ENCODE data around the gene SIK2.

SIK2 gene

DNA sequence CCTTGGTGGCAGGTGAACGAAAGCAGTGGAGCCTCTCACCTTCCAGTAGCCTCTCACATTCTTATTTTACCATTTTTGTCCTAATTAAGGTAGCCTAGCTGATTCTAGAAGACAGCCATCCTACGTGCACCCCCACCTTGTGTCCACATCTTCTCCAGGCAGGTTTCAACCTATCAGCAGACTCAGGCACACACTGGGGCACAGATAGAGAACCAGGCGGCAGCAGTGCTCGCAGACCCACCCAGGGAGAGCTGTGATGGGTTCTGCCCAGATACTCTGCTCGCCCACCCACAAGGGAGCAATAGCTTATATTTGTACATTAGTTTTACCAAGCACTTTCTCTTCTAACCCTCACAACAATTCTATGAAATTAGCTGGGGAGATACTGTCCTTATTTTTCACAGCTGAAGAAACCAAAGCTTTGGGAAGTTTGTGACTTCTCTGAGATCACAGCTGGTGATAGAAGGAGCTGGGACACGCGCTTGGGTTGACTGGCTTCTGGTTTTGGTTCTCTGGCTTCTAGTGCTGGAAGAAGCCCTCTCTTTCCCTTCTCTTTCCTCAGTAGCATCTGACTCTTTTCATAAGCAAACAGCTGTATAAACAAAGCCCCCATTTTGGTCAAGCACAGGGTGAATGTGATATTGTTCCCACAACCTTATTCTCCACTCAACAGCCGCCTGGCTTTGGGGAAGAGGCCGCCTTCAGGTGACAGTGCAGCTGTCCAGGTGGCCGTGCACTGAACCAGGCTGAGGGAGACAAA, 127.0 kb downstream of the SIK2 start:
- DNase-seq: peak in 2 of 51 donors; percentile 15 to 66

DNA sequence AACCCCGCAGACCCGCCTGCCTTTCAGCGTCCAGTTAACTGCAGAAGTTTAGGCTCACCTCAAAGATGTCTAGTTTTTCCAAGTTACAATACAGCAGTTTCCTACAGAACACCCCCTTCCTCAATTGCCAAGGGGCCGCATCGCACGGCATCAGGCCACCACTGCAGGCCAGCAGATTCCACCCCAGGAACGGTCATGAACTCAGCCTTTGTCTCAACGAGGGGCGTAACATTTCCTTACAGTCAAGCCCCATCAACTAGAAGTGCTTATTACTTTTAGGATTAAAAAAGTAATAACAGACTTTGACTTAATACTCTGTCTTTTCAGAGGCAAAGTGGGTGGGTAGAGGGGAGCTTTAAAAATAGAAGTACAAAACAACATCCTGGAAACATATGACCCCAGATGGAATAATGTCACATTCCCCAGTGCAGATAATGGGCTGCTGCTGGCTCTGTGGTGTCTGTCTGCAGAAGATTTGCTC, 127.6 kb downstream of the SIK2 start:
- DNase-seq: peak in 2 of 51 donors; percentile 58 to 66

DNA sequence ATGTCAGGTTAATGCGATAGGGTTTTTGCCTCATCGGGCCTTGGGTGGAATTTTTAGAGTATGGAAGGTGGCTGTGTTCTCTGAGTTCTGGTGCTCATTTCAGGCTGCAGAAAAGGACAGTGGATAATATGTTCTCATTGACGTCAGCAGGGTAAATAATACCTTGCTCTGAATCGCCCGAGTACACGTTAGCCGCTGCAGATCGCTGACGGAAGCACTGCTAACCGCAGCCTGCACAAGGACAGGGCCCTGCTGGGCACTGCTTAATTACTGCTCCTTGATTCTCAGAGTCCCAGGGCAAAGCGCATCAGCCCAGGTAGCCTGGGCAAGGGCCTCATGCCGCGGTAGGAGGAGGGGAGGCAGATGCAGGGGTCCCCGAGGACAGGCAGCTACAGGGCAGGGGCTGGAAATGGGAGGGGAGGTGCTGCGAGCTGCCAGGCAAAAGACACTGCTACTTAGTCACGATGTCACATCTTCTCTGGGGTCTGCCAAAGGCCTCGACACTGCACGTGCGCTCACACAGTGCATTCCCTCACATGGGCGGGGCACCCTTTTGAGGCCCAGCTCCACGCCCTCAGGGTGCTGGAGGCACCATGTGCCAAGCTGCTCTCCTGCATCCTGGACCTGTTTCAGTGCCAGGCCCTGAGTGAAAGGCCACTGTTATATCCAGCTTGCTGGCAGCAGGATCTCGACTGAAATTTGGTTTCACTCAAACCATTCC, 128.8 kb downstream of the SIK2 start:
- peak in 20 of 51 donors; percentile 24 to 74 (median 46) for DNase-seq

DNA sequence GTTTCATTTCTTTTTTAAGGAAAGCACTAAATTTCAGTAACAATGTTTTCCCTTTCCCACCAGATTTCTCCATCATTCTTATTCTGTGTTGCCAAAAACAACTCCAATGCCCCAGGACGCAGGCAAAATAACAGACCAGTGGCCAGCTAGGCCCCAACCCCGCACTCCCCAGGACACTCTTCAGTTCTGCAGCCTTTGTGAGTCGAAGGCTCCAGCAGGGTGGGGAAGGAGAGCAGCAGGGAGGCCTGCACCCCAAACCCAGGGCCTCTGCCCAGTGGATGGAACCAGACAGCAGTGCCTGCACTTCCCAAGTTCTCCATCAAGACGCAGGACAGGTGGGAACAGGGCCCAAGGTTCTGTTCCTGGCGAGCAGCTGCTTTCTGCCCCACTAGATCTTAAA, 129.6 kb downstream of the SIK2 start:
- DNase-seq: peak in 2 of 51 donors; percentile 38 to 48

DNA sequence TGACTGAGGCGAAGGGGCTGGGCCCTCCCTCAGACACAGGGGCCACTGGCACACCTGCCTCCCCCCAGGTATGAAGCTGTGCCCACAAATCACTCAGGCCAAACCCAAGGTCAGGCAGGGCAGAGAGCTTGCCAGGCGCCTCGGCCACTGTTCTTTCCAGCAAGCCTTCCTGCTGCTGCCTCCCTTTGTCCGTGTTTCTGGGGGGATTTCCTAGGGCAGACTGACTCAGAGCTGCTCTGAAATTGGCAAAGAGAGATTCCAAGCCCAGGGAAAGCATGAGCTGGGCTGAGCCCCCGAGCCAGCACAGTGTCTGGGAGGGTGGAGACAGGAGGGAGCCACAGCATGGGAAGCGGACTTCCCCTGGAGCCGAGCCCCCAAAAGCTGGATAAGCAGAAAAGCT, 130.8 kb downstream of the SIK2 start:
- peak in 16 of 51 donors; percentile 21 to 70 (median 48) for DNase-seq

DNA sequence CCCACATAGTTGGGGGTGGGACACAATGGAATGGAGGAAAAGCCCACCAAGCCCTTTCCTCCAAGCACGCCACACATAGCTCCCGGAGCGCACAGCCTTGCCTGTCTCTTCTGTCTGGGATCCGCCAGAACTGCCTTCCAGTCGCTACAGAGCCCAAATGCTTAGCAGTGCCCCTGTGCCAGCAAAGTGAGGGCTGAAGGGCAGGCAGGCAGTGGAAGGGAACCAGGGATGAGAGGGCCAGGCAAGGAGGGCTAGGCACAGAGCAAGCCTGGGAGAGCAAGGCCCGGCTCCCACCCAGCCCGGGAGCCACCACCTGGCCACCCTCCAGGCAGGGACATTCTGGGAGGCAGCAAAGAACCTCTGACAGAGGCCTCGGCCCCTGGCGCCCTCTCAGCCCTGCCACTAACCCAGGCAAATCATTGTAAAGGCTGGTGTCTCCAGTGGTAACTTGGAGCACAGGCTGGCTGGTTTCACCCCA, 131.4 kb downstream of the SIK2 start:
- DNase-seq: peak in 16 of 51 donors; percentile 23 to 78 (median 46)

DNA sequence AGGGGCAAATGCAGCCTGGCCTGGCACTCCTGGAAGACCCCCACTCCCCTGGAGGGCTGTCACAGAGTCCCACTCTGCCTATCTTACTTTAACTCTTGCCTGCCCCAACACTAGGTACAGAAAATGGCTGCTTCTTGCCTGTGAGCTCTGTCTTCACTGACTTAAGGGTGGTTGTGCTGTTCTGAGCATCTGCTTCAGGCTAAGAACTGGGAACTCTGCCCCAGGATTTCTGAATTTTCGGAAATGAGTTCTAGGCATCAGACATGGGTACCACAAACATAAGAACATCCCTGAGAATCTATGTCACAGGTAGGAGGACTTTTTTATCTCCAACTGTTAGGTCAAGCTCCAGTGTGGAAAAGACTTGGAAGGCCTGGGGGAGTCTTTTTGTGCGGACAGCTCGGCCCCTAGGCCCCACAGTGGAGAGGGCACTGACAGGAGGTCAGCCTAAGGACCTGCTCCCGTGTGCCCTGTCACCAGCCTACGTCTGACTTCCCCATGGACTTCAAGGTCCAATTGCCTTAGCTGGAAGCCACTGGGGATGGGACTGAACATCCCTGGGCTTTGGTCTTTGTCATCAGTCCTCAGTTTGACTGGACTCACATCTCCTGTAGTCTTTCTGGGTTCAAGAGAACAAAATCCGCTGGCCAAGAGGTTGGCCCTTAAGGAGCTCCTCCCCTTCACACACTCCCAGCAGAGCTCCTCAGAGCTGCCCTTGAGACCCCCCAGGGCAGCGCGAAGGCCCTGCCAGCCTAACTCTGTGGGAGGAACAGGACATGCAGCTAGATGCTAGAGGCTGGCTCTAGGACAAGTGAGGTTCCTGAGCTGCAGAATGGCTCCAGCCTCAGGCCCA, 132.1 kb downstream of the SIK2 start:
- peak in 5 of 51 donors; percentile 50 to 79 (median 62) for DNase-seq

DNA sequence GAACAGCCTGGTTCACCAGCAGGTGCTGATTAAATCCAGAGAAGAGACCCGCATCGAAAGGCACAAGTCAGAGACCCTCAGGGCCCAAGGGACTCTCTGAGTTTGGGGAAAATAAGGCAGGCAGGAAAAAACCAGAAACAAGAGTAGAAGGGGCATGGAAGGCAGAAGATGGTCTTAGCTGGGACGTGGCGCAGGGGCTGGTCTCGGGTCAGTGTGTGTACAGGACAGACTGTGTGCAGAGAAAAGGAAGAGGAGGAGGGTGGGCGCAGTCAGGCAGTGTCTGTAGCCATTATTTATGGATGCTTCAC, 132.7 kb downstream of the SIK2 start:
- DNase-seq: peak in 4 of 51 donors; percentile 46 to 83 (median 60)

DNA sequence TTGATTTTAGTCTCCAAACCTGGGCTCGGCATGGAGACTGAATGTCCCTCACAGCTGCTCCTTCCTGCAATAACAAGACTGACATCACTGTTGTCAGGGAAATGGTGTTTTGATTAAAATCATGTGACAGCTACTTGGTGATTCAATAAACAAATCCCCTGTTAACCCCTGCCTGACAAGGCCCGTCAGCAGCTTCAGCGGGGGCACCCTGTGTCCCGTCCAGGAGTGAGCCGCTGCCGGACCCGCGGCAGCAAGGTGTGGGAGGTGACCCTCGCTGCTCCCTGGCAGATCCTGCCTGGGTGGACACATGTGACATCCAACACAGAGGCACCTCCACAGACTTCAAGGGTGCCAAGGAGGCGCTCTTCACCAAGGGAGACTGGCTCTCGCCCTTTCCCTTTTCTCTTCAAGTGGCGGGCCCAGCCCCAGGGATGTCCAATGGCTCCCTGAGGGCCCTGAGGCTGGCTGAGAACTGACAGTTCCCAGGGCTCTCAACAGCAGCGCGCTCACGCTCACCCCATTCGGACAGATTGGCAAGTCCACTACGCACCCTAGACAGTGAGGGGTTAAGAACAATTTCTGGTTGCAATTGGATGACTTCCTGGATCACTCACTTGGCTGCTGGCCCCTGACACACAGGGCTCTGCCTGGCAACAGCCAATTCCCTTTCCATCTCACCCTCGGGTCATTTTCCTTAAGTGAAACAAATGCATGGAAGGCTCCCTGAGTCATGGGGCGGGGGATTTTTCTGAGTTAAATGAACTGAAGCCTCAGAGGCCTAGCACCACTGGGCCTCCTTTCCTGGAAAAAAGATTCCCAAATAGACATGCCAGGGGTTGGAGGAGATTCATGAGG, 133.2 kb downstream of the SIK2 start:
- peak in 48 of 51 donors; percentile 40 to 97 (median 82) for DNase-seq

DNA sequence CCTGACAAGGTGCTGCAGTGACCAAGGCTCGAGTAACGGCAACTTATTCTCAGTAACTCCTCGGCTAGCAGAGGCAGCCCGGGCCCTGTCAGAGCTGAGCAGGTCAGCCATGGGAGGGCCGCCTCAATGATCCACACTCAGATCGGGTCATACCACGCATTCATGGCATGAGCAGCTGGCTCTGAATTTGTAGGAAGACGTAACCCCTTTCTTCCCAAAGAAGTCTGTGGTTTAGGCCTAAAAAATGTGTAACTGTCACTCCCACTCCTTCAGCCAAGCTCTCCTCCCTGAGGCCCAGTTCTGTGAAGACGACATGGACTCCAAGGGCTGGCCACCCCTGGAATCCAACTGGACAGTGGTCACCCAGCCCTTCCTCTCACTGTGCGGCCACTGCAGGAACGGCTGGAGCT, 133.9 kb downstream of the SIK2 start:
- DNase-seq: peak in 10 of 51 donors; percentile 33 to 79 (median 52)

DNA sequence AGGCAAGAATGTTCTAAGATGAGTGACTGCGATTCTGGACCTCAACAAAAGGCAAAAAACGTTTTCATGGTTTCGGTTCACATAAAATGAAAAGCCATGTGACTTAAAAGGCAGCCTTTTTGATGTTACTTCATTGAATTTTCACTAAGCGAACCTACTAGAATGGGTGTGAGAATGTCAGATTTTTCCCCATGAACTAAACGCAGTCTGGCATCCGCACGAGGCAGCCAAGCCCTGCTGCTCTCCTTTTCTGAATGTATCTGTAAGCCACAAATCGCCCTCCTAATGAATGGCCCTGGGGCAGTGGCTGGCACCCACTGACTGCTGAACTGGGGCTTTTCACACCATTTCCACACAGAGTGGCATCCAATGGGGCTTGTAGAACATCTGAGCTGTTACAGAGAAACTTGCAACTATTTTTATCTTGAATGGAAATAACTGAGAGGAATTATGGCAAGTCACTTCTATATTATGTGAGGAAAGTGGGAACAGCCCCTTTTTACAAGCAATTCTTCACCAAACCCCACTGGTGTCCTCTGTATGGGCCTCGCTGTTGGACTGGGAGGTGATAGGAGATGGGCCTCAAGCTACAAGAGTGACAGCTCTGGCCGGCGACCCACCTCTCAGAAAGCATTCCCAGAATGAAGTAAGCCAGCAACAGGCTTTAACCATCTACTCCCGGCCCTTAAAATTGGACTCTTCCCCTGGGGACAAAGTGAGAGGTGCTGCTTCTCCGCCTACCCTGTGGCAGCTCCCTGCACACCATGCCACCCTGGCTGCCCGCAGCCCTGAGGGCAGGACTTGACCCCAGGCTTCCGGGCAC, 134.6 kb downstream of the SIK2 start:
- peak in 8 of 51 donors; percentile 16 to 74 (median 24) for DNase-seq

DNA sequence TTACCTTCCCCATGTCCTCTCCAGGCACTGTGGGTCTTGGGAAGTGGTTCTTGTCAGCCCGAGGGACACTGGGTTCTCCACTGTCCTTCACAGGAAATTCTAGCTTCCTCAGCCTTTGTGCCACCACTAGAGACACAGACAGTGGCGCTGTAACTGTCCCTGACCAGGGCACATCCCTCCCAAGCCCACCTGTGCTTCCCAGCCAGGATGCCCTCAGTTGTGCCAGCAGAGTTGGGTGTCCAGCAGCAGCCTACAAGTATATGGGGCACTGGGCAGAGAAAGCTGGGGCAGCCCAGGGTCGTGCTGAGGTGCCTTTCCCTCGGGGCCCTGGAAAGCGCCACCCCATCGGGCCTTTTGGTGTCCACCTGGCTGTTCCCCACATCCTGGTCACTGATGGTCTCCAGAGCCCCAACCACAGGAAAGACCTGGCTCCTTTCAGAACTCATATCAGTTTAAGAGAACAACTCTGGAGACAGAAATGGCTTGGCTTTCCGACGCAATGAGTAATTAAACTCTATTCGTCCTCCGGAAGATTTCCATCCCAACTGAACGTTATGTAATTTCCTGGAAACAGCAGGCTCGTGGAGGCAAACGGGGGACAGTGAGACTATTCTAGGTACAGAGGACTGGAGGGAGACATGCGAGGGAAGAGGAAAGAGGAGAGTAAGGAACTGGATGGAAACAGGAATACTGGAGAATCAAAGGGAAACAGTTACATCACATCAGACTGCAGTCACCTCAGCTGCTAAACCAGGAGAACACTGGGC, 135.4 kb downstream of the SIK2 start:
- DNase-seq: peak in 7 of 51 donors; percentile 19 to 63 (median 25)

DNA sequence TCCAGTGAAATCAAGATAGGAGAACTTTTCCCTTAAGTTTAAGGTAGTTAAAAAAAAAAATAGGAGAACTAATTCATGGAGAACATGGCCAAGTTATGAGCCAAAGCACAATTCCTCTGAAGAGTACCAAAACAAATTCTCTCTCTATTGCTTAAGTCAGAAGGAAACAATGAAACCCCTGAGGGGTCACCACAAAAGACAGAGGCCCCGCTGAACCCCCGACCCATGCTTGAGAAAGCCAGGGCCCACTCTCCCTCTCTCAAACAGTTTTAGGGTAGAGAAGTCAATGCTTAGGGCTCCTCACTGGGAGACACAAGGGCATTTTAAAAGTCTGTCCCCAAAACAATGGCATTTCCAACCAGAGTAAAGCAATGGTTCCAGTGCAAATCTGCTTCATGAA, 137.1 kb downstream of the SIK2 start:
- DNase-seq: no peak

DNA sequence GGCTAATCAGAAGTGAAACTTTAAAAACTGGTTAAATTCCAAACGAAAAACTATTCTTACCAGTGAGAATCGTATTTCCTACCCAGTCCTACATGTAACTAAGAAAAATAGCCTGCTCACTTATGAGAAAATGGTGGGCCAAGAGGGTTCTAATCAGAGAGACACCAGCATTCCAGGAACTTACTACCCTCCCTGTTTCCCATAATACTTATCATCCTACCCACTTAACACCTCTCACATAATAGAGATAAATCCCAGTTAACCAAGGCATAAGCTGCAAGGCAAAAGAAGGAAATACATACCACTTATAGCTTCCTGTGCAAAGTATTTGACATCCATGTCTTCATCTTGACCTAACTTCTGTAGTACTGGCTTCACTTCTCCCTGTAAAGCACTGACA, 139.5 kb downstream of the SIK2 start:
- DNase-seq: no peak

DNA sequence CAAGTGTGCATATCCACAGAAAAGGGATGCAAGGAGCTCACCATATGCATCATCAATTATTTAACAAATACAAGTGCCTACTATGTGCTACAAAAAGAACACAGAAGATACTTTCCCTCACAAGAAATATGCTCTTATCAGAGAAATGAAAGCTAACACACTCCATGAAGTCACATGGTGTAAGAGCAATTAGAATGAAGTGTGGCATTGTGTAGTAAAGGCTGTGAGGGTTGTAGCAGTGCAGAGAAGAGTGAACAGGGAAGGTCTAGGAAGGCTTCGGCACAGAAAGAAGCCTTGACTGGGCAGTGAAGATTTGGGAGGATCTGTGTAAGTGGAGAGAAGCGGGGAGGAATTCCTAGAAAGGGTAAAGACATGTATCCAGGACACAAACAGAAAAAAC, 141.5 kb downstream of the SIK2 start:
- peak in 1 of 51 donors; percentile 34 for DNase-seq

DNA sequence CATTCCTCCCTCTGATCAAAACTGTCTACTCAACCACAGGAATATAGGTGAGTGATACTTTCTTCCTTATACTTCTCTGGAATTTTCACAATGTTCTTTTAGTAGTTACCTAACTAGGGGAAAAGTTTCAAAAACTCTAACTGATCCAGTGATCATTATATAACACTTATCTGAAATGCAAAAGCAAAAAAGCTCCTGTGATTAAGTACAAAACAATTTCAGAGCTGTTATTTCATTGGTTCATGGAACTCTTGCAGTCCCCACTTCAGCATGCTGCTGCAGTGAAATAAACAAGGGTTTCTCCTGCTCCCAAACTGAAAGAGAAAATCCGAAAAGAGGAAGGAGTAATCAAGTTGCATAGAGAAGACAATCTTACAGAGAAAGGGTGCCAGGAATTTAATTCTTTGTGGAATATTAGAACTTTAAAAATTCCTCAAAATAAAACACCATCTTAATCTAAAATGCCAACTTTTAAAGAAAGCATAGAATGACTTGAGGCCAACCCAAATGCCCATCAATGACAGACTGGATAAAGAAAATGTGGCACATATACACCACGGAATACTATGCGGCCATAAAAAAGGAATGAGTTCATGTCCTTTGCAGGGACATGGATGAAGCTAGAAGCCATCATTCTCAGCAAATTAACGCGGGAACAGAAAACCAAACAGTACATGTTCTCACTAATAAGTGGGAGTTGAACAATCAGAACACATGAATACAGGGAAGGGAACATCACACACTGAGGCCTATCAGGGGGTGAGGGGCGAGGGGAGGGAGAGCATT, 143.7 kb downstream of the SIK2 start:
- DNase-seq: no peak

DNA sequence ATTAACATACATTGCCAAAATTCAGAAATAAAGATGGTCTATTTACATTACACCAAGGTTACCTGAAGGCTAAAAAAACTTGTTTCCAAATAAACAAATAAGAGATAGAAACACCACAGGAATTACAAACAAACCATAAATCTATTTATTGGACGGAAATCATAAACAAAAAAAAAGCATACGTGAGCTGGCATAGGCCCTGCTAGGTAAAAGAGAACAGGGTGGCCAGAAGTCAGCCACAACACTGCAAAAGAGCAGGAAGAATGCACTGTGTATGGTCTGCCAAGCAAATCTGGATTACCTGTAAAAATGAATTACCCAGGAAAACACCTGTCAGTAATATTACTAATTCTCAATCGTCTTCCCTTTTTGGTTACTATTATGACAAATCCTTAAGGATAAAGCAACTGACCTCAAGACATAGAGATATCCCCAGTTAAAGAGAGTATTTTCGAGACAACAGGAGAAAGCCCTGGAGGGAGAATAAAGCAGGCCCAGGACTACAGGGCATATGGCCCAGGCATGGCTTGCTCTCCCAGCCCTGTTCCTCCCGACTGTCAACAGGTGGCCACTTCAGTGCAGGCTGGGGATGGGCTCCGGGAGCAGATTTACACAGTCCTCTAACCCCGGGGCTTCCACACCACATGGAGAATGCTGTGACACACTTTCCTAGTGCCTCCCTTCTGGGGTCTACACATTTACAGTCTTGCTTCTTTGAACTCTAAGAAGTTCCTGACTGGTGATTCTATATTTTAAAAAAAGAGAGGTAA, 146.0 kb downstream of the SIK2 start:
- no peak for DNase-seq

All from hypothalamus (tissue), 51 donors.